HS-5 (cell line): ENCODE data around the gene DBP.

ENCODE experiments used
- DNase-seq: peaks from one replicate; pipeline ENCODE4 v3.0.0-alpha.2; 2012; ENCODE audit warnings: low read depth

DBP gene

GRCh38 chr19:48609571-48610108 is 27.5 kb downstream of the DBP start:
- no peak for DNase-seq

GRCh38 chr19:48608798-48609263 is 28.3 kb downstream of the DBP start:
- no peak for DNase-seq

- DNase-seq = no peak
Measured at GRCh38 chr19:48607359-48607755, 29.8 kb downstream of the DBP start.

GRCh38 chr19:48606463-48607358 is 30.5 kb downstream of the DBP start, which contains the start of gene SPACA4:
Gene SPACA4 (plus strand): TSS chr19:48606742. CDS start chr19:48606979, 237 bp downstream.
- DNase-seq = no peak

GRCh38 chr19:48603850-48604249 is 33.3 kb downstream of the DBP start:
- no peak for DNase-seq

- DNase-seq = no peak
Measured at GRCh38 chr19:48603449-48603848, 33.7 kb downstream of the DBP start.

- DNase-seq = no peak
Measured at GRCh38 chr19:48603001-48603400, 34.2 kb downstream of the DBP start.

GRCh38 chr19:48600679-48601417 is 36.3 kb downstream of the DBP start:
- no peak for DNase-seq

GRCh38 chr19:48598996-48599700 is 38.0 kb downstream of the DBP start:
- no peak for DNase-seq

GRCh38 chr19:48596679-48597465 is 40.3 kb downstream of the DBP start:
- DNase-seq = no peak

GRCh38 chr19:48596237-48596636 is 40.9 kb downstream of the DBP start:
- DNase-seq = no peak

GRCh38 chr19:48595833-48596232 is 41.3 kb downstream of the DBP start:
- no peak for DNase-seq

GRCh38 chr19:48595171-48595570 is 42.0 kb downstream of the DBP start:
- no peak for DNase-seq

GRCh38 chr19:48591021-48591420 is 46.2 kb downstream of the DBP start:
- no peak for DNase-seq

GRCh38 chr19:48588670-48589401 is 48.3 kb downstream of the DBP start:
- DNase-seq = peak; percentile 59

- no peak for DNase-seq
Measured at GRCh38 chr19:48587387-48587786, 49.8 kb downstream of the DBP start.

GRCh38 chr19:48582168-48582567 is 55.0 kb downstream of the DBP start:
- DNase-seq = no peak
